GM18870 (cell line): ENCODE data around the gene RSAD1.

Experiments
- ATAC-seq: cut with Tn5 transposase; IDR thresholded peaks from one replicate; pipeline ENCODE4 v1.9.1; 2021; ENCODE audit warnings: moderate library complexity; ENCODE audit not compliant: unreplicated experiment

Gene RSAD1

GRCh38 chr17:50488880-50489279 is 10.2 kb downstream of the RSAD1 start:
- no peak for ATAC-seq

GRCh38 chr17:50491505-50491904 is 12.8 kb downstream of the RSAD1 start:
- no peak for ATAC-seq

GRCh38 chr17:50492214-50492613 is 13.6 kb downstream of the RSAD1 start:
- no peak for ATAC-seq

- no peak for ATAC-seq
Measured at GRCh38 chr17:50493744-50494143, 15.1 kb downstream of the RSAD1 start.

GRCh38 chr17:50495217-50495823 is 16.7 kb downstream of the RSAD1 start:
- ATAC-seq: no peak

GRCh38 chr17:50495918-50496317 is 17.3 kb downstream of the RSAD1 start:
- no peak for ATAC-seq

- no peak for ATAC-seq
Measured at GRCh38 chr17:50498021-50498874, 19.6 kb downstream of the RSAD1 start.

GRCh38 chr17:50499270-50499669 is 20.6 kb downstream of the RSAD1 start:
- no peak for ATAC-seq

GRCh38 chr17:50499721-50500120 is 21.1 kb downstream of the RSAD1 start:
- no peak for ATAC-seq

- ATAC-seq: no peak
Measured at GRCh38 chr17:50501054-50501453, 22.4 kb downstream of the RSAD1 start.

GRCh38 chr17:50502301-50502990 is 23.8 kb downstream of the RSAD1 start:
- ATAC-seq: no peak

- no peak for ATAC-seq
Measured at GRCh38 chr17:50505591-50506130, 27.0 kb downstream of the RSAD1 start.

GRCh38 chr17:50506298-50506697 is 27.6 kb downstream of the RSAD1 start:
- no peak for ATAC-seq

- ATAC-seq: no peak
Measured at GRCh38 chr17:50507871-50508572, 29.4 kb downstream of the RSAD1 start, which contains the start of gene MYCBPAP. TSS of gene MYCBPAP (plus strand) at chr17:50508439. CDS start at chr17:50508675, 236 bp downstream.

GRCh38 chr17:50508573-50509460 is 30.2 kb downstream of the RSAD1 start:
- ATAC-seq: no peak

GRCh38 chr17:50511058-50511457 is 32.4 kb downstream of the RSAD1 start:
- ATAC-seq: peak; percentile 90

- no peak for ATAC-seq
Measured at GRCh38 chr17:50513495-50513894, 34.8 kb downstream of the RSAD1 start.

GRCh38 chr17:50514388-50514787 is 35.7 kb downstream of the RSAD1 start:
- ATAC-seq: no peak

- ATAC-seq: no peak
Measured at GRCh38 chr17:50514936-50515702, 36.5 kb downstream of the RSAD1 start.
